Lower leg skin (tissue), 3 donors: ENCODE data around the gene KNTC1.

ENCODE experiments used
- CTCF ChIP-seq, 3 donors: fragments of 450-650 bp; IDR thresholded peaks; one replicate each; pipeline ENCODE4 v1.5.1; 2016; ENCODE audit warnings: antibody characterized with exemption in 3 of 3, mild to moderate bottlenecking in 3 of 3, moderate library complexity in 2 of 3
- POLR2A ChIP-seq, 2 donors: fragments of 450-650 bp; IDR thresholded peaks; one replicate each; pipeline ENCODE4 v1.6.1; 2016 to 2017; ENCODE audit warnings: antibody characterized with exemption in 2 of 2, mild to moderate bottlenecking in 1 of 2, moderate library complexity in 1 of 2

GRCh38 chr12:122669397-122670070 lies 142.5 kb downstream of the KNTC1 start:
- TF ChIP-seq POLR2A (IDR thresholded peaks at IDR 0.05) = no peak
- no peak for TF ChIP-seq CTCF (IDR thresholded peaks at IDR 0.05)
